Nephron (organoid): Measurements from ENCODE around the gene BEND6.

ENCODE experiments used
- H3K27ac Mint-ChIP-seq, 3 experiments: 2 replicates each; pipeline ENCODE4 v1.8.0; 2020; ENCODE audit warnings: mixed read lengths in 3 of 3, mild to moderate bottlenecking in 2 of 3, moderate library complexity in 1 of 3
- H3K27me3 Mint-ChIP-seq: 2 replicates; pipeline ENCODE4 v1.8.0; 2021; ENCODE audit warnings: low read depth, mild to moderate bottlenecking, moderate library complexity, mixed read lengths
- H3K36me3 Mint-ChIP-seq: 2 replicates; pipeline ENCODE4 v1.8.0; 2020; ENCODE audit warnings: low read depth, mixed read lengths
- H3K4me1 Mint-ChIP-seq: 2 replicates; pipeline ENCODE4 v1.8.0; 2020; ENCODE audit warnings: mixed read lengths
- H3K4me3 Mint-ChIP-seq, 3 experiments: 2 replicates each; pipeline ENCODE4 v1.8.0; 2020; ENCODE audit warnings: mild to moderate bottlenecking in 3 of 3, mixed read lengths in 3 of 3, moderate library complexity in 2 of 3
- H3K9me3 Mint-ChIP-seq: 2 replicates; pipeline ENCODE4 v1.8.0; 2020; ENCODE audit warnings: mixed read lengths
- TF ChIP-seq, protein P1 (sequence below), 3 experiments: fragments of 200-600 bp; sonication (generic); IDR thresholded peaks; one replicate each; pipeline ENCODE4 v1.5.0; 2021; ENCODE audit warnings: antibody characterized with exemption in 3 of 3; ENCODE audit not compliant: unreplicated experiment in 3 of 3

BEND6 gene

DNA sequence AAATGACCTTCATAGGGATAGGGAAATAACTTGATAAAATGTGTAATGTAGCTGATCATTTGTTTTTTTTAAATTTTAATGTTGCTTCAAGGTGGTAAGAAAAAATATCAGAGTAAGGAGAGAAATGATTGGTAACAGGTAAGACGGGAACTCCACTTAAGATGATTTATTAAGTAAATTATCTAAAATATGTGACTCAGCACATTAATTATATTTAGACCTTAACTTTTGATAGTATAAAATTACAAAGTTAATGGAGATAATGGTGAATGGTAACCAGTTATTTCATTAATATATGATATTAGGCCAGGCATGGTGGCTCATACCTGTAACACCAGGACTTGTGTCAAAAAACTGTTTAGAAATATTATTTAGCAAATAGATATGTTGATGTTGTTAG lies 10.2 kb downstream of the BEND6 start:
- Mint-ChIP-seq H3K9me3 (no peaks in the 10 kb centered on the region), H3K4me3 (no peak overlapping the region), H3K27ac (no peak overlapping the region), H3K4me1 (no peaks in the 10 kb centered on the region), H3K27me3 (peaks cover 12% of the 10 kb centered on the region), H3K36me3 (no peaks in the 10 kb centered on the region)
- TF ChIP-seq, protein P1, sequence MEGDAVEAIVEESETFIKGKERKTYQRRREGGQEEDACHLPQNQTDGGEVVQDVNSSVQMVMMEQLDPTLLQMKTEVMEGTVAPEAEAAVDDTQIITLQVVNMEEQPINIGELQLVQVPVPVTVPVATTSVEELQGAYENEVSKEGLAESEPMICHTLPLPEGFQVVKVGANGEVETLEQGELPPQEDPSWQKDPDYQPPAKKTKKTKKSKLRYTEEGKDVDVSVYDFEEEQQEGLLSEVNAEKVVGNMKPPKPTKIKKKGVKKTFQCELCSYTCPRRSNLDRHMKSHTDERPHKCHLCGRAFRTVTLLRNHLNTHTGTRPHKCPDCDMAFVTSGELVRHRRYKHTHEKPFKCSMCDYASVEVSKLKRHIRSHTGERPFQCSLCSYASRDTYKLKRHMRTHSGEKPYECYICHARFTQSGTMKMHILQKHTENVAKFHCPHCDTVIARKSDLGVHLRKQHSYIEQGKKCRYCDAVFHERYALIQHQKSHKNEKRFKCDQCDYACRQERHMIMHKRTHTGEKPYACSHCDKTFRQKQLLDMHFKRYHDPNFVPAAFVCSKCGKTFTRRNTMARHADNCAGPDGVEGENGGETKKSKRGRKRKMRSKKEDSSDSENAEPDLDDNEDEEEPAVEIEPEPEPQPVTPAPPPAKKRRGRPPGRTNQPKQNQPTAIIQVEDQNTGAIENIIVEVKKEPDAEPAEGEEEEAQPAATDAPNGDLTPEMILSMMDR (IDR thresholded peaks at IDR 0.05; ENCODE audit: unreplicated experiment in 3 of 3) = no peak

GRCh38 chr6:56970849-56971248 lies 15.9 kb downstream of the BEND6 start:
- H3K36me3 Mint-ChIP-seq = no peaks in the 10 kb centered on the region
- no peaks in the 10 kb centered on the region for H3K4me1 Mint-ChIP-seq
- peaks cover 4% of the 10 kb centered on the region for H3K27me3 Mint-ChIP-seq
- no peak overlapping the region for H3K4me3 Mint-ChIP-seq
- TF ChIP-seq, protein P1 (IDR thresholded peaks at IDR 0.05; ENCODE audit: unreplicated experiment in 3 of 3) = no peak
- no peak overlapping the region for H3K27ac Mint-ChIP-seq
- H3K9me3 Mint-ChIP-seq = peaks cover 6% of the 10 kb centered on the region

DNA sequence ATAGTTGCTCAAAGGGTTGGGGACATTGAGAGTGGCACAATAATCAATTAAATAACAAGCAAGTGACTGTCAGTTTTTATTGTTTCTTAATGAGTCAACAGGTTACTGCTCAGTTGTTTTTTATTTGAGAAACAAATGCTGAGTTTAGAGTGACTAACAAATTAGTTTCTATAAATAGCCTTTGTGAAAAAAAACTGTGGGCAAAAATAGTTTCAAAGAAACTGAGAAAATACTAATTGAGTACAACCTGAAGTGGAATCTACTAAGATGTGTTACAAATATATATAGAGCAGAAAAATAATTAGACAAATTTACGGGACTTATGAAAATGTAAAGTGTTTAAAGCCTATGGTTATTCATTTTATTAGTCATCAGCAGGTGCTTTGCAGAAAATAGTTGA lies 22.3 kb downstream of the BEND6 start:
- Mint-ChIP-seq H3K27ac (no peak overlapping the region), H3K27me3 (no peaks in the 10 kb centered on the region), H3K36me3 (peaks cover 4% of the 10 kb centered on the region), H3K4me1 (no peaks in the 10 kb centered on the region), H3K4me3 (no peak overlapping the region), H3K9me3 (peaks cover 19% of the 10 kb centered on the region)
- TF ChIP-seq, protein P1 (IDR thresholded peaks at IDR 0.05; ENCODE audit: unreplicated experiment in 3 of 3) = no peak

GRCh38 chr6:56978530-56978929 lies 23.6 kb downstream of the BEND6 start:
- Mint-ChIP-seq H3K4me3 (no peak overlapping the region), H3K9me3 (peaks cover 19% of the 10 kb centered on the region), H3K27me3 (no peaks in the 10 kb centered on the region), H3K27ac (no peak overlapping the region), H3K36me3 (peaks cover 4% of the 10 kb centered on the region), H3K4me1 (no peaks in the 10 kb centered on the region)
- TF ChIP-seq, protein P1 (IDR thresholded peaks at IDR 0.05; ENCODE audit: unreplicated experiment in 3 of 3) = no peak

GRCh38 chr6:56984361-56984760 lies 29.5 kb downstream of the BEND6 start:
- no peak overlapping the region for H3K27ac Mint-ChIP-seq
- no peaks in the 10 kb centered on the region for H3K27me3 Mint-ChIP-seq
- TF ChIP-seq, protein P1 (IDR thresholded peaks at IDR 0.05; ENCODE audit: unreplicated experiment in 3 of 3) = no peak
- H3K4me1 Mint-ChIP-seq = no peaks in the 10 kb centered on the region
- no peaks in the 10 kb centered on the region for H3K9me3 Mint-ChIP-seq
- H3K36me3 Mint-ChIP-seq = no peaks in the 10 kb centered on the region
- no peak overlapping the region for H3K4me3 Mint-ChIP-seq

DNA sequence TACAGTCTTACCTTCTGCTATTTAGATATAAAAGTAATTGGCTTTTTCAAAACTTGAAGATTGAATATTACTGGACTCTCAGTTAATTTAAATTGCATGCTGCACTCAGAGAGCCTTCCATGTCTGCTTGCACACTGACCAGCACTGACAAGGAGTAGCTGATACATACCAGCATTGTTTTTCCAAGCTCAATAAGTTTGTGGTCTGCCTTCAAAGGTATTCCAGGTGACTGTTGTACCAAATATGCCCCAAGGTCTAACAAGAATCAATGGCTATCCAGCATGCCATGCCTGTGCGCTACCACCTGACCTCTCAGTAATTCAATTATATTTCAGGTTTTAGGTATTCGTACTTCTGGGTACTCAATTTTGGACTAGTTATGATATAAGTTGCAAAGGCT lies 30.0 kb downstream of the BEND6 start:
- Mint-ChIP-seq H3K27me3 (no peaks in the 10 kb centered on the region), H3K4me1 (no peaks in the 10 kb centered on the region), H3K27ac (no peak overlapping the region), H3K36me3 (no peaks in the 10 kb centered on the region), H3K9me3 (no peaks in the 10 kb centered on the region), H3K4me3 (no peak overlapping the region)
- TF ChIP-seq, protein P1 (IDR thresholded peaks at IDR 0.05; ENCODE audit: unreplicated experiment in 3 of 3) = no peak
